GM12878 (cell line): Measurements from ENCODE around the gene TYRP1.

ENCODE experiments used
- CBX5 ChIP-seq: sonication (generic); IDR thresholded peaks from 2 replicates; pipeline ENCODE4 v1.6.1; 2016; ENCODE audit warnings: low read depth, moderate library complexity, mild to moderate bottlenecking, inconsistent platforms
- CEBPB ChIP-seq, 2 experiments: fragments of 150-350 bp in 1 of 2; IDR thresholded peaks; 2 replicates each; pipeline ENCODE4 v1.6.1; 2012 to 2014; ENCODE audit warnings: low read depth in 2 of 2, low read length in 2 of 2, borderline replicate concordance in 1 of 2, inconsistent platforms in 1 of 2
- CHD2 ChIP-seq: IDR thresholded peaks from 2 replicates; pipeline ENCODE4 v1.6.1; 2011; ENCODE audit warnings: low read depth, low read length, improper control_type of control experiment, borderline replicate concordance
- CREB1 ChIP-seq: IDR thresholded peaks from 2 replicates; pipeline ENCODE4 v1.6.1; 2012; ENCODE audit warnings: low read depth, mild to moderate bottlenecking, inconsistent platforms
- EP300 ChIP-seq, 2 experiments: fragments of 150-350 bp in 1 of 2; IDR thresholded peaks; 2 replicates each; pipeline ENCODE4 v1.6.1; 2011 to 2012; ENCODE audit warnings: low read depth in 2 of 2, low read length in 2 of 2, borderline replicate concordance in 1 of 2, improper control_type of control experiment in 1 of 2, inconsistent platforms in 1 of 2; ENCODE audit not compliant: control insufficient read depth in 1 of 2
- HDAC6 ChIP-seq: fragments of 200-600 bp; sonication (generic); IDR thresholded peaks from one replicate; pipeline ENCODE4 v1.8.0; 2017; ENCODE audit warnings: antibody characterized with exemption; ENCODE audit not compliant: unreplicated experiment
- MXI1 ChIP-seq: fragments of 150-350 bp; IDR thresholded peaks from 2 replicates; pipeline ENCODE4 v1.6.1; 2011; ENCODE audit warnings: low read depth, mild to moderate bottlenecking, inconsistent platforms, low read length, improper control_type of control experiment
- RAD21 ChIP-seq: IDR thresholded peaks from 2 replicates; pipeline ENCODE4 v1.6.1; 2011; ENCODE audit warnings: mild to moderate bottlenecking, low read depth, low read length, moderate library complexity; ENCODE audit not compliant: insufficient read depth
- RCOR1 ChIP-seq: conservative IDR thresholded peaks from 2 replicates; pipeline ENCODE4 v1.6.1; 2012; ENCODE audit warnings: low read depth, low read length, improper control_type of control experiment
- SP1 ChIP-seq: IDR thresholded peaks from one replicate; pipeline ENCODE4 v1.6.1; 2011; ENCODE audit warnings: low read depth, low read length
- TAF1 ChIP-seq: IDR thresholded peaks from 2 replicates; pipeline ENCODE4 v1.6.1; 2011; ENCODE audit warnings: mild to moderate bottlenecking, low read depth, low read length, borderline replicate concordance
- TF ChIP-seq, protein P1 (sequence below), 3 experiments: IDR thresholded peaks in 2 of 3; conservative IDR thresholded peaks in 1 of 3; 2 replicates each; pipeline ENCODE4 v1.5.1; 2011; ENCODE audit warnings: low read depth in 3 of 3, low read length in 3 of 3, mild to moderate bottlenecking in 3 of 3, control low read depth in 2 of 3, moderate library complexity in 2 of 3, inconsistent platforms in 1 of 3, mixed read lengths in 1 of 3; ENCODE audit not compliant: control insufficient read depth in 2 of 3, insufficient read depth in 1 of 3; ENCODE audit errors: extremely low read depth in 1 of 3
- TF ChIP-seq, protein P2 (sequence below): IDR thresholded peaks from 2 replicates; pipeline ENCODE4 v1.6.1; 2011; ENCODE audit warnings: mild to moderate bottlenecking, low read depth, low read length, moderate library complexity; ENCODE audit not compliant: insufficient replicate concordance

DNA sequence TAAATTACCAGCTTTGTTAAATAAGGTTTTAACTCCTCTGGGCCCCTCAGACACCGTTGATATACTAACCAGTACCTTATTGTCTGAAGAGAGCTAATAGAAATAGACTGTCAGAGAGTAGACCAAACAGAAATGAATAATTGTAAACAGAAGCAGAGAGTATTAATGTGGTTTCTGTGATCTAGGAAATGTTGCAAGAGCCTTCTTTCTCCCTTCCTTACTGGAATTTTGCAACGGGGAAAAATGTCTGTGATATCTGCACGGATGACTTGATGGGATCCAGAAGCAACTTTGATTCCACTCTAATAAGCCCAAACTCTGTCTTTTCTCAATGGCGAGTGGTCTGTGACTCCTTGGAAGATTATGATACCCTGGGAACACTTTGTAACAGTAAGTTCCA is 5.1 kb downstream of the TYRP1 start:
- TF ChIP-seq MXI1 (no peak), CHD2 (no peak), TAF1 (no peak), SP1 (no peak), CBX5 (no peak), RCOR1 (no peak), HDAC6 (no peak), CEBPB (IDR thresholded peaks at IDR 0.05; ENCODE audit: borderline replicate concordance in 1 of 2, low read depth in 2 of 2, low read length in 2 of 2) (no peak), EP300 (IDR thresholded peaks at IDR 0.05; ENCODE audit: borderline replicate concordance in 1 of 2, control insufficient read depth in 1 of 2, low read depth in 2 of 2, low read length in 2 of 2) (no peak), RAD21 (no peak), CREB1 (no peak)
- TF ChIP-seq, protein P1, sequence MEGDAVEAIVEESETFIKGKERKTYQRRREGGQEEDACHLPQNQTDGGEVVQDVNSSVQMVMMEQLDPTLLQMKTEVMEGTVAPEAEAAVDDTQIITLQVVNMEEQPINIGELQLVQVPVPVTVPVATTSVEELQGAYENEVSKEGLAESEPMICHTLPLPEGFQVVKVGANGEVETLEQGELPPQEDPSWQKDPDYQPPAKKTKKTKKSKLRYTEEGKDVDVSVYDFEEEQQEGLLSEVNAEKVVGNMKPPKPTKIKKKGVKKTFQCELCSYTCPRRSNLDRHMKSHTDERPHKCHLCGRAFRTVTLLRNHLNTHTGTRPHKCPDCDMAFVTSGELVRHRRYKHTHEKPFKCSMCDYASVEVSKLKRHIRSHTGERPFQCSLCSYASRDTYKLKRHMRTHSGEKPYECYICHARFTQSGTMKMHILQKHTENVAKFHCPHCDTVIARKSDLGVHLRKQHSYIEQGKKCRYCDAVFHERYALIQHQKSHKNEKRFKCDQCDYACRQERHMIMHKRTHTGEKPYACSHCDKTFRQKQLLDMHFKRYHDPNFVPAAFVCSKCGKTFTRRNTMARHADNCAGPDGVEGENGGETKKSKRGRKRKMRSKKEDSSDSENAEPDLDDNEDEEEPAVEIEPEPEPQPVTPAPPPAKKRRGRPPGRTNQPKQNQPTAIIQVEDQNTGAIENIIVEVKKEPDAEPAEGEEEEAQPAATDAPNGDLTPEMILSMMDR (IDR thresholded peaks at IDR 0.05 in 2 of 3, conservative IDR thresholded peaks at IDR 0.05 in 1 of 3; ENCODE audit: control insufficient read depth in 2 of 3, extremely low read depth in 1 of 3, insufficient read depth in 1 of 3, low read depth in 3 of 3, low read length in 3 of 3) = no peak
- TF ChIP-seq, protein P2, sequence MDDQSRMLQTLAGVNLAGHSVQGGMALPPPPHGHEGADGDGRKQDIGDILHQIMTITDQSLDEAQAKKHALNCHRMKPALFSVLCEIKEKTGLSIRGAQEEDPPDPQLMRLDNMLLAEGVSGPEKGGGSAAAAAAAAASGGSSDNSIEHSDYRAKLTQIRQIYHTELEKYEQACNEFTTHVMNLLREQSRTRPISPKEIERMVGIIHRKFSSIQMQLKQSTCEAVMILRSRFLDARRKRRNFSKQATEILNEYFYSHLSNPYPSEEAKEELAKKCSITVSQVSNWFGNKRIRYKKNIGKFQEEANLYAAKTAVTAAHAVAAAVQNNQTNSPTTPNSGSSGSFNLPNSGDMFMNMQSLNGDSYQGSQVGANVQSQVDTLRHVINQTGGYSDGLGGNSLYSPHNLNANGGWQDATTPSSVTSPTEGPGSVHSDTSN = no peak
